Heart left ventricle (tissue), 13 donors: ENCODE data around the gene KRT36.

Source experiments
- POLR2A ChIP-seq, 2 donors: fragments of 450-650 bp; IDR thresholded peaks; one replicate each; pipeline ENCODE4 v1.6.1; 2017; ENCODE audit warnings: antibody characterized with exemption in 2 of 2, mild to moderate bottlenecking in 2 of 2, moderate library complexity in 2 of 2
- TF ChIP-seq, protein P1 (sequence below), 12 donors: fragments of 200-600 bp; sonication (generic) in 4 of 12; IDR thresholded peaks; one replicate each; pipeline versions ENCODE4 v1.5.0 to v1.8.0; 2018 to 2022; ENCODE audit warnings: antibody characterized with exemption in 12 of 12, mild to moderate bottlenecking in 5 of 12
- donor health status: ischemic (EF 13 %, LVEDD 7.1; RV severe dilation, severe dysfunction).
- donor health status: DM: no; HTN: yes; CAD: no.
- donor health status: DM: no; HTN: no; CAD: no.
- donor health status: ischemic (EF 25% LVEDD 6.9; RV normal size, moderate dysfunction).
- donor health status: ischemic (EF 25% LVEDD 5.7; RV mildly dilated, moderate dysfunction).
- donor health status: ischemic (EF 35%, LVEDD 5.7; RV mildly dilated, moderate dysfunction).
- donor health status: nonischemic (EF 11% LVEDD 7.7; RV severe dilation, severe dysfunction).
- donor health status: DM: yes; HTN: yes; CAD: no.
- donor health status: PGD.
- donor health status: ischemic (EF 29% LVEDD 5.4; RV normal size, mild dysfunction).
- donor health status: nonischemic (EF 23%, LVEDD 6.1; RV moderate dilation, normal function).

DNA sequence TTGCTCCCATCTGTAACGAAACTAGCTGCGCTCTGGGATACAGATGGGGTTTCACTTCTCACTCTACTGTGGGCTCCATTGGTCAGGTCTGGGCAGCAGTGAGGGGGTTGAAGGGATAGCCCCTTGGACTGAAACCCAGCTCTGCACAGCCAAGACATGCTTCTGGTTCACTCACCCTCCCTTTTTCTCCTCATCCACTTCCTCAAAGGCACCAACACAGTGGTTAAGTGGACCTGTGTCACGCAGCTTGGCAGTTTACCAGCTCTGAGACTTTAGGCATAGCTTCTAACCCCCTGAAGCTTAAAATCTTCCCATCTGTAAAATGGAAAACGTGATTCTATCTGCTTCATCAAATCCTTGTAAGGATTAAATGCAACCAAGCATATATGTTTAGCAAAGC, 37.4 kb downstream of the KRT36 start:
- TF ChIP-seq, protein P1, sequence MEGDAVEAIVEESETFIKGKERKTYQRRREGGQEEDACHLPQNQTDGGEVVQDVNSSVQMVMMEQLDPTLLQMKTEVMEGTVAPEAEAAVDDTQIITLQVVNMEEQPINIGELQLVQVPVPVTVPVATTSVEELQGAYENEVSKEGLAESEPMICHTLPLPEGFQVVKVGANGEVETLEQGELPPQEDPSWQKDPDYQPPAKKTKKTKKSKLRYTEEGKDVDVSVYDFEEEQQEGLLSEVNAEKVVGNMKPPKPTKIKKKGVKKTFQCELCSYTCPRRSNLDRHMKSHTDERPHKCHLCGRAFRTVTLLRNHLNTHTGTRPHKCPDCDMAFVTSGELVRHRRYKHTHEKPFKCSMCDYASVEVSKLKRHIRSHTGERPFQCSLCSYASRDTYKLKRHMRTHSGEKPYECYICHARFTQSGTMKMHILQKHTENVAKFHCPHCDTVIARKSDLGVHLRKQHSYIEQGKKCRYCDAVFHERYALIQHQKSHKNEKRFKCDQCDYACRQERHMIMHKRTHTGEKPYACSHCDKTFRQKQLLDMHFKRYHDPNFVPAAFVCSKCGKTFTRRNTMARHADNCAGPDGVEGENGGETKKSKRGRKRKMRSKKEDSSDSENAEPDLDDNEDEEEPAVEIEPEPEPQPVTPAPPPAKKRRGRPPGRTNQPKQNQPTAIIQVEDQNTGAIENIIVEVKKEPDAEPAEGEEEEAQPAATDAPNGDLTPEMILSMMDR (IDR thresholded peaks at IDR 0.05) = no peak
- no peak for TF ChIP-seq POLR2A (IDR thresholded peaks at IDR 0.05)
